Adrenal gland (tissue), 5 donors: Measurements from ENCODE around the gene ADSL.

Experiments used
- POLR2A ChIP-seq, 2 donors: fragments of 450-650 bp; IDR thresholded peaks; one replicate each; pipeline ENCODE4 v1.6.1; 2017; ENCODE audit warnings: antibody characterized with exemption in 2 of 2, mild to moderate bottlenecking in 2 of 2, moderate library complexity in 1 of 2
- TF ChIP-seq, protein P1 (sequence below), 6 experiments: fragments of 450-650 bp in 4 of 6; fragments of 200-600 bp in 2 of 6; sonication (generic) in 1 of 6; IDR thresholded peaks; 1 replicate in 5 of 6; 2 replicates in 1 of 6; pipeline versions ENCODE4 v1.5.1 to v1.8.0; 2016 to 2021; ENCODE audit warnings: antibody characterized with exemption in 6 of 6, mild to moderate bottlenecking in 2 of 6, moderate library complexity in 1 of 6
- donor health status: DM: no; HTN: no; CAD: no.

DNA sequence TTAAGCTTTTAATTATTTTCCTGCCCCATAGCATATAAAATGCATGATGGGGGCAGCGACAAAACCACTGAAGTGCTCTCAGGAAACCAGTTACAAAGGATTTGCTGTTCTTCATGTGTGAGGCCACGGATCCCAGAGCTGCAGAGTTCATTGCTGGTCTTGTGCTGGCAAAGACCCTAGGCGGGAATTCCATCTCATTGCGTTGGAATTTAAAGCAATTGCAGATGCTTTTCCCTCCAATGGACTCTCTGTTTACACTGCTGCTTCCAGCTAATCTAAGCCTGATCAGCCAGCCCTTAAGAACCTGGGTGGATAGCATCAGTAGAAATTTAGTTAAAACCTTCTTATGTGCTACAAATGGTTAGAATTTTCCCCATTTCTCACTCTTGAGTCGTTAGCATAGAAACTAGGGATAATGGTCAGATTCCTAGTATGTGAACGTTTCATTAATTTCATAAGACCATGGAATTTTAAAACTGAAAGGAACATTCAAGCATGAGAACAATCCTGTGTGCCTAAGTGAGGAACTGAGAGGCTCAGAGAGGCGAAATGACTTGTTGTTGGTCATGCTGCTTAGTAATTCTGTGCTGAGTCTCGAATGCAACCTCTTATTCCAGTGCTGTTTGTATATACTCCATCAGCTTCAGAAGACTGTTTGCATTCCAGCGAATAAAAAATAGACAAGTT lies 36.1 kb upstream of the ADSL start:
- TF ChIP-seq, protein P1, sequence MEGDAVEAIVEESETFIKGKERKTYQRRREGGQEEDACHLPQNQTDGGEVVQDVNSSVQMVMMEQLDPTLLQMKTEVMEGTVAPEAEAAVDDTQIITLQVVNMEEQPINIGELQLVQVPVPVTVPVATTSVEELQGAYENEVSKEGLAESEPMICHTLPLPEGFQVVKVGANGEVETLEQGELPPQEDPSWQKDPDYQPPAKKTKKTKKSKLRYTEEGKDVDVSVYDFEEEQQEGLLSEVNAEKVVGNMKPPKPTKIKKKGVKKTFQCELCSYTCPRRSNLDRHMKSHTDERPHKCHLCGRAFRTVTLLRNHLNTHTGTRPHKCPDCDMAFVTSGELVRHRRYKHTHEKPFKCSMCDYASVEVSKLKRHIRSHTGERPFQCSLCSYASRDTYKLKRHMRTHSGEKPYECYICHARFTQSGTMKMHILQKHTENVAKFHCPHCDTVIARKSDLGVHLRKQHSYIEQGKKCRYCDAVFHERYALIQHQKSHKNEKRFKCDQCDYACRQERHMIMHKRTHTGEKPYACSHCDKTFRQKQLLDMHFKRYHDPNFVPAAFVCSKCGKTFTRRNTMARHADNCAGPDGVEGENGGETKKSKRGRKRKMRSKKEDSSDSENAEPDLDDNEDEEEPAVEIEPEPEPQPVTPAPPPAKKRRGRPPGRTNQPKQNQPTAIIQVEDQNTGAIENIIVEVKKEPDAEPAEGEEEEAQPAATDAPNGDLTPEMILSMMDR (IDR thresholded peaks at IDR 0.05), result no peak
- TF ChIP-seq POLR2A (IDR thresholded peaks at IDR 0.05), result no peak
